ENCODE measurements around the gene CLIC5. TPM values are rescaled to one million over a fixed set of nuclear protein-coding genes. Genes with fewer than 3 reads are reported as not detected.

CLIC5 gene
- total RNA-seq, 4 donors from 2014 or later, result under 0.01 to 5.1 (median 1.5) TPM

DNA sequence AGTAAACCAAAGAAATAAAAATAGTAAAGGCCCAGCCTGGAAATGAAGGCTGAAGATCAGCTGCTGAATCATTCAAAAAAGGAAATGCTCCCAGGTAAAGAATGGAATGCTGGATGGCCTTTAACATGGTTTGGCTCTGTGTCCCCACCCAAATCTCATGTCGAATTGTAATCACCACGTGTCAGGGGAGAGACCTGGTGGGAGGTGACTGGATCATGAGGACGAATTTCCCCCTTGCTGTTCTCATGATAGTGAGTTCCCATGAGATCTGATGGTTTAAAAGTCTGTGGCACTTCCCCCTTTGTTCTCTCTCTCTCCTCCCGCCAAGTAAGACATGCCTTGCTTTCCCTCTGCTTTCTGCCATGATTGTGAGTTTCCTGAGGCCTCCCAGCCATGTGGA, 9.9 kb upstream of the CLIC5 start:
- no peaks in the 10 kb centered on the region for H3K4me1 ChIP-seq
- DNase-seq, result no peak
- H3K27me3 ChIP-seq, result no peaks in the 10 kb centered on the region
- TF ChIP-seq POLR2A (IDR thresholded peaks at IDR 0.05), result no peak
- TF ChIP-seq, protein P1, sequence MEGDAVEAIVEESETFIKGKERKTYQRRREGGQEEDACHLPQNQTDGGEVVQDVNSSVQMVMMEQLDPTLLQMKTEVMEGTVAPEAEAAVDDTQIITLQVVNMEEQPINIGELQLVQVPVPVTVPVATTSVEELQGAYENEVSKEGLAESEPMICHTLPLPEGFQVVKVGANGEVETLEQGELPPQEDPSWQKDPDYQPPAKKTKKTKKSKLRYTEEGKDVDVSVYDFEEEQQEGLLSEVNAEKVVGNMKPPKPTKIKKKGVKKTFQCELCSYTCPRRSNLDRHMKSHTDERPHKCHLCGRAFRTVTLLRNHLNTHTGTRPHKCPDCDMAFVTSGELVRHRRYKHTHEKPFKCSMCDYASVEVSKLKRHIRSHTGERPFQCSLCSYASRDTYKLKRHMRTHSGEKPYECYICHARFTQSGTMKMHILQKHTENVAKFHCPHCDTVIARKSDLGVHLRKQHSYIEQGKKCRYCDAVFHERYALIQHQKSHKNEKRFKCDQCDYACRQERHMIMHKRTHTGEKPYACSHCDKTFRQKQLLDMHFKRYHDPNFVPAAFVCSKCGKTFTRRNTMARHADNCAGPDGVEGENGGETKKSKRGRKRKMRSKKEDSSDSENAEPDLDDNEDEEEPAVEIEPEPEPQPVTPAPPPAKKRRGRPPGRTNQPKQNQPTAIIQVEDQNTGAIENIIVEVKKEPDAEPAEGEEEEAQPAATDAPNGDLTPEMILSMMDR (IDR thresholded peaks at IDR 0.05), result no peak
- H3K36me3 ChIP-seq, result no peaks in the 10 kb centered on the region
- intact Hi-C loops (cut with DNase I; ENCODE audit: low total_unique reads), result no loop called here
- H3K9me3 ChIP-seq, result no peaks in the 10 kb centered on the region
- no peak overlapping the region for H3K4me3 ChIP-seq
- no peak overlapping the region for H3K27ac ChIP-seq

- Histone ChIP-seq H3K27me3 (no peaks in the 10 kb centered on the region), H3K4me1 (no peaks in the 10 kb centered on the region), H3K27ac (no peak overlapping the region), H3K4me3 (no peak overlapping the region), H3K36me3 (no peaks in the 10 kb centered on the region), H3K9me3 (no peaks in the 10 kb centered on the region)
- intact Hi-C loops (cut with DNase I; ENCODE audit: low total_unique reads), result no loop called here
- TF ChIP-seq, protein P1 (IDR thresholded peaks at IDR 0.05), result no peak
- no peak for DNase-seq
Measured at GRCh38 chr6:46024124-46024769, 8.6 kb upstream of the CLIC5 start.

DNA sequence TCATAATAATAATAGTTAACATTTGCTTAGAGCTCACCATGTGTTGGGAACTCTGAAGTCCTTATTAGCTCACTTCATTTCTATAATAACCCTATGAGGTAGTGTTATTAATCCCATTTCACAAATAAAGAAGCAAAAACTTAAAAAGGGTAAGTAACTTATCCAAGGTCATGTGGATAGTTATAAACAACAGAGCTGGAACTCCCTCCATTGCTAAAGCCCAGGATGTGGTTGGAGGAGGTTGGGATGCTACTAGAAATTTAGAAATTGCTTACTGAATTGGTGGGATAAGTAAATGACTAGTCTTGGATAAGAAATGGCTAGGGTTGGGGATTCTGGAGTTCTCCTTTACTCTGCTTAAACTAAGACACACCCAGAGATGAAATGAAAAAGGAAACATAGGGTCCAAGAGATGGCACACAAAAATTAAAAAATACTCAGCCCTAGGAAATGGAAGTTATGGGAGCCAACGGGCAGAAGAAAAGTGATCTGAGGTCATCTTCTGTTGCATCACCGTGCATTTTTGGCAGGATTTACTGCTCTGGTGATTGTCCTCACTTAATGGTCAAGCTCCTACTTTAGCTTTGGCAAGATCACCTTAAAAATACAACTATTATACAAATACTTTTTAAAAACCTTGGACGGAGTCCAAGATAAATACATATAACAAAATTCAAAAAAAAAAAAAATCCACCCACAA, 7.7 kb upstream of the CLIC5 start:
- no peaks in the 10 kb centered on the region for H3K4me1 ChIP-seq
- intact Hi-C loops (cut with DNase I; ENCODE audit: low total_unique reads), result no loop called here
- H3K27ac ChIP-seq, result no peak overlapping the region
- H3K9me3 ChIP-seq, result no peaks in the 10 kb centered on the region
- no peaks in the 10 kb centered on the region for H3K27me3 ChIP-seq
- DNase-seq, result peak in 1 of 2 donors; percentile 31
- TF ChIP-seq POLR2A (IDR thresholded peaks at IDR 0.05), result no peak
- TF ChIP-seq, protein P1 (IDR thresholded peaks at IDR 0.05), result no peak
- no peak overlapping the region for H3K4me3 ChIP-seq
- H3K36me3 ChIP-seq, result no peaks in the 10 kb centered on the region

DNA sequence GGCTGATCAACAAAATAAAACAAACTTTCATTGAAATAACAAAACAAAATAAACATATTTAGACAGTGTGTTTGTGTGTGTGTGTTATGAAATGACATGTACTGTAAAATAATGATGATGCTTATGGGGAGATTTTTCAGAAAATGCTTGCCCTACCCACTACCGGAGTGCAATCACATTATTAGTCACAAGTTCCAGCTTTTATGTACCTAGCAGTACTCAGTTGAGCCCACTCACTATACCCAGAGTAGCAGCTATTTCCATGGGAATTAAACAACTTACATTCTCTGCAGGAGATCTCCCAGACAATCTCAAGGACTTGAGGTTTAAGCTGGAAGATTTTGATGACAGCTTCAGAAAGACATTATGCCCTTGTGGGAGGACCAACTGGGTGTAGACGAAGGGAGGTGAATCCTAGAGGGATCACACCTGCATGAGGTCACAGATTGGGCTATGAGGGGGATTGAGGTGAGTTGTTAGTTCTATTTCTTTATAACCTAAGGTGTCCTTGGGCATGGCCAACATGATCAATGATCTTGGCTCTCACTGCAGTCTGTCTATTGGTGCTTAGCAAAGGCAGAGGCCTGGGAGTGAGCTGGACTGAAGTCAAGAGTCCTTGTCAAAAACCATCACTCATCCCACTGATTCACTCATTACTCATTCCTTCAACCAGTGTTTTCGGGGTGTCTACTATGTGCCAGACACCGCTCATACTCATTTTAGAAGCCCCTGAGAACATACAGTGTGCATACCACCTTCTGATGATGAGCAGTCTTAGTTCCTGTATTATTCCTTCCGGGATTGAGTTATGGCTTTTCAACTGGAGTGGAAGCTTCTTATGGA, 6.7 kb upstream of the CLIC5 start:
- no peaks in the 10 kb centered on the region for H3K36me3 ChIP-seq
- DNase-seq, result no peak
- TF ChIP-seq, protein P1 (IDR thresholded peaks at IDR 0.05), result no peak
- TF ChIP-seq POLR2A (IDR thresholded peaks at IDR 0.05), result no peak

GRCh38 chr6:46017726-46018125, 2.1 kb upstream of the CLIC5 start:
- no peak overlapping the region for H3K4me3 ChIP-seq
- H3K9me3 ChIP-seq, result no peaks in the 10 kb centered on the region
- TF ChIP-seq, protein P1 (IDR thresholded peaks at IDR 0.05), result no peak
- no peak for TF ChIP-seq POLR2A (IDR thresholded peaks at IDR 0.05)
- no peak for DNase-seq
- H3K27me3 ChIP-seq, result peaks cover 0 to 7% of the 10 kb centered on the region in 2 donors
- H3K27ac ChIP-seq, result no peak overlapping the region
- no peaks in the 10 kb centered on the region for H3K36me3 ChIP-seq
- no peaks in the 10 kb centered on the region for H3K4me1 ChIP-seq
- intact Hi-C loops (cut with DNase I; ENCODE audit: low total_unique reads), result no loop called here

More for the DNA sequence above, 6.7 kb upstream of the CLIC5 start:
- Histone ChIP-seq H3K4me3 (no peak overlapping the region), H3K9me3 (no peaks in the 10 kb centered on the region), H3K27ac (no peak overlapping the region), H3K27me3 (no peaks in the 10 kb centered on the region), H3K4me1 (no peaks in the 10 kb centered on the region)
- intact Hi-C loops (cut with DNase I; ENCODE audit: low total_unique reads), result no loop called here
